Mesothelial cell of epicardium (in vitro differentiated cells): Measurements from ENCODE around the gene AK6. TPM values are rescaled to one million over a fixed set of nuclear protein-coding genes. Genes with fewer than 3 reads are reported as not detected.

Experiments used
- DNase-seq, 2 experiments: peaks; one replicate each; pipeline ENCODE4 v3.0.0; 2021; ENCODE audit warnings: low spot score in 2 of 2; ENCODE audit not compliant: unreplicated experiment in 2 of 2
- H3K27ac Mint-ChIP-seq: 2 replicates; pipeline ENCODE4 v1.8.0; 2021; ENCODE audit warnings: mixed read lengths
- H3K27me3 Mint-ChIP-seq: 2 replicates; pipeline ENCODE4 v1.8.0; 2021; ENCODE audit warnings: low read depth, mixed read lengths
- H3K36me3 Mint-ChIP-seq: 2 replicates; pipeline ENCODE4 v1.8.0; 2021; ENCODE audit warnings: mixed read lengths
- H3K4me1 Mint-ChIP-seq: 2 replicates; pipeline ENCODE4 v1.8.0; 2021; ENCODE audit warnings: mixed read lengths
- H3K4me3 Mint-ChIP-seq: 2 replicates; pipeline ENCODE4 v1.8.0; 2021; ENCODE audit warnings: mild to moderate bottlenecking, moderate library complexity, mixed read lengths
- H3K9me3 Mint-ChIP-seq: 2 replicates; pipeline ENCODE4 v1.8.0; 2021; ENCODE audit warnings: mixed read lengths
- CTCF ChIP-seq: fragments of 200-600 bp; sonication (generic); IDR thresholded peaks from one replicate; pipeline ENCODE4 v1.5.0; 2021; ENCODE audit warnings: antibody characterized with exemption; ENCODE audit not compliant: unreplicated experiment
- total RNA-seq: library from RNA; stranded (reverse); gene quantifications from 3 replicates; pipeline ENCODE4 v1.2.1, GENCODE V29; 2021

AK6 gene
- total RNA-seq, 1 donor from 2014 or later, result 28.3 TPM

GRCh38 chr5:69359699-69360098 lies 9.6 kb downstream of the AK6 start:
- no peaks in the 10 kb centered on the region for H3K4me1 Mint-ChIP-seq
- H3K27ac Mint-ChIP-seq, result no peak overlapping the region
- no peak overlapping the region for H3K4me3 Mint-ChIP-seq
- H3K9me3 Mint-ChIP-seq, result no peaks in the 10 kb centered on the region
- peaks cover 12% of the 10 kb centered on the region for H3K36me3 Mint-ChIP-seq
- TF ChIP-seq CTCF, result no peak
- no peak for DNase-seq
- H3K27me3 Mint-ChIP-seq, result no peaks in the 10 kb centered on the region

- no peak overlapping the region for H3K4me3 Mint-ChIP-seq
- no peak overlapping the region for H3K27ac Mint-ChIP-seq
- no peaks in the 10 kb centered on the region for H3K27me3 Mint-ChIP-seq
- peaks cover 5% of the 10 kb centered on the region for H3K9me3 Mint-ChIP-seq
- H3K4me1 Mint-ChIP-seq, result no peaks in the 10 kb centered on the region
- H3K36me3 Mint-ChIP-seq, result peaks cover 24% of the 10 kb centered on the region
- TF ChIP-seq CTCF, result no peak
- DNase-seq, result no peak
These were observed 18.7 kb downstream of the AK6 start for GRCh38 chr5:69350664-69351063.

GRCh38 chr5:69343083-69343482 lies 26.2 kb downstream of the AK6 start:
- Mint-ChIP-seq H3K36me3 (peaks cover 3% of the 10 kb centered on the region), H3K9me3 (peaks cover 4% of the 10 kb centered on the region), H3K27ac (no peak overlapping the region), H3K4me3 (no peak overlapping the region), H3K4me1 (no peaks in the 10 kb centered on the region), H3K27me3 (no peaks in the 10 kb centered on the region)
- TF ChIP-seq CTCF, result no peak
- DNase-seq, result no peak

GRCh38 chr5:69341520-69342161 lies 27.7 kb downstream of the AK6 start:
- no peaks in the 10 kb centered on the region for H3K4me1 Mint-ChIP-seq
- no peak for TF ChIP-seq CTCF
- H3K9me3 Mint-ChIP-seq, result peaks cover 4% of the 10 kb centered on the region

GRCh38 chr5:69335341-69335935 lies 33.9 kb downstream of the AK6 start:
- Mint-ChIP-seq H3K9me3 (no peaks in the 10 kb centered on the region), H3K27me3 (no peaks in the 10 kb centered on the region), H3K36me3 (no peaks in the 10 kb centered on the region), H3K4me1 (peaks cover 9% of the 10 kb centered on the region), H3K4me3 (no peak overlapping the region), H3K27ac (no peak overlapping the region)
- DNase-seq, result no peak
- no peak for TF ChIP-seq CTCF

More at GRCh38 chr5:69341520-69342161, 27.7 kb downstream of the AK6 start:
- H3K27ac Mint-ChIP-seq, result no peak overlapping the region
- no peak for DNase-seq
- H3K27me3 Mint-ChIP-seq, result no peaks in the 10 kb centered on the region
- H3K4me3 Mint-ChIP-seq, result no peak overlapping the region
- H3K36me3 Mint-ChIP-seq, result peaks cover 3% of the 10 kb centered on the region
